H1 (cell line): ENCODE measurements around the gene AP3S1. TPM values are rescaled to one million over a fixed set of nuclear protein-coding genes. Genes with fewer than 3 reads are reported as not detected.

Source experiments
- PHF8 ChIP-seq: fragments of 200-600 bp; sonication (generic); conservative IDR thresholded peaks from 2 replicates; pipeline ENCODE4 v1.7.1; 2012; ENCODE audit warnings: low read depth, mild to moderate bottlenecking, inconsistent platforms, low read length, moderate library complexity
- RFX5 ChIP-seq: IDR thresholded peaks from 2 replicates; pipeline ENCODE4 v1.6.1; 2011; ENCODE audit warnings: low read depth, low read length, improper control_type of control experiment, borderline replicate concordance
- USF2 ChIP-seq: IDR thresholded peaks from 2 replicates; pipeline ENCODE4 v1.6.1; 2011; ENCODE audit warnings: low read length, improper control_type of control experiment
- polyA plus RNA-seq, 7 experiments: library from polyadenylated mRNA; depleted of rRNA in 3 of 7; stranded (reverse) in 5 of 7; unstranded in 2 of 7; fragments of >200 nt in 5 of 7; fragments of 200-250 nt in 2 of 7; gene quantifications; 1 replicate in 5 of 7; 2 replicates in 1 of 7; 4 replicates in 1 of 7; pipeline versions ENCODE4 v1.2.1 to v1.2.3, GENCODE V29; 2011 to 2013; ENCODE audit warnings: missing spikeins in 2 of 7, mixed read lengths in 2 of 7
- total RNA-seq: library from RNA; stranded (reverse); fragmentation: NEBNext Ultra II Directional; extraction: Animal tissue kit (Norgen Biotek cat#: 25700); gene quantifications from 2 replicates; pipeline ENCODE4 v1.2.1, GENCODE V29; 2021

AP3S1 gene
- total and polyA plus RNA-seq, 2 of the 8 experiments (the other 6 are each of a cell fraction or from before 2014, with no cell fraction given), result 26.6 to 72.7 TPM

- no peak for TF ChIP-seq USF2
- no peak for TF ChIP-seq PHF8
- no peak for TF ChIP-seq RFX5
Measured at GRCh38 chr5:115796656-115797055, 45.1 kb upstream of the AP3S1 start (continued).
